ENCODE measurements around the gene ZNF678.
"Not testable (repeated sequence)": the region's sequence is repeated elsewhere in the genome, so short reads cannot be mapped to it uniquely, and the experiment has no call there.

DNA sequence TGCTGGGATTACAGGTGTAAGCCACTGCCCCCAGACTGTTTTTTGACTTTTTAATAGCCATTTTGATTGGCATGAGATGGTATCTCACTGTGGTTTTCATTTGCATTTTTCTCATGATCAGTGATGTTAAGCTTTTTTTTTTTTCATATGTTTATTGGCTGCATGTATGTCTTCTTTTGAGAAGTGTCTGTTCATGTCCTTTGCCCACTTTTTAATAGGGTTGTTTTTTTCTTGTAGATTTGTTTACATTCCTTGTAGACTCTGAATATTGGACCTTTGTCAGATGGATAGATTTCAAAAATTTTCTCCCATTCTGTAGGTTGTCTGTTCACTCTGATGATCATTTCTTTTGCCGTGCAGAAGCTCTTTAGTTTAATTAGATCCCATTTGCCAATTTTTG lies 25.4 kb downstream of the ZNF678 start:
- TF ChIP-seq, protein P1, sequence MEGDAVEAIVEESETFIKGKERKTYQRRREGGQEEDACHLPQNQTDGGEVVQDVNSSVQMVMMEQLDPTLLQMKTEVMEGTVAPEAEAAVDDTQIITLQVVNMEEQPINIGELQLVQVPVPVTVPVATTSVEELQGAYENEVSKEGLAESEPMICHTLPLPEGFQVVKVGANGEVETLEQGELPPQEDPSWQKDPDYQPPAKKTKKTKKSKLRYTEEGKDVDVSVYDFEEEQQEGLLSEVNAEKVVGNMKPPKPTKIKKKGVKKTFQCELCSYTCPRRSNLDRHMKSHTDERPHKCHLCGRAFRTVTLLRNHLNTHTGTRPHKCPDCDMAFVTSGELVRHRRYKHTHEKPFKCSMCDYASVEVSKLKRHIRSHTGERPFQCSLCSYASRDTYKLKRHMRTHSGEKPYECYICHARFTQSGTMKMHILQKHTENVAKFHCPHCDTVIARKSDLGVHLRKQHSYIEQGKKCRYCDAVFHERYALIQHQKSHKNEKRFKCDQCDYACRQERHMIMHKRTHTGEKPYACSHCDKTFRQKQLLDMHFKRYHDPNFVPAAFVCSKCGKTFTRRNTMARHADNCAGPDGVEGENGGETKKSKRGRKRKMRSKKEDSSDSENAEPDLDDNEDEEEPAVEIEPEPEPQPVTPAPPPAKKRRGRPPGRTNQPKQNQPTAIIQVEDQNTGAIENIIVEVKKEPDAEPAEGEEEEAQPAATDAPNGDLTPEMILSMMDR (IDR thresholded peaks at IDR 0.05), result not testable (repeated sequence)
- not testable (repeated sequence) for TF ChIP-seq RAD21 (IDR thresholded peaks at IDR 0.05; ENCODE audit: low read length); TAF1 (IDR thresholded peaks at IDR 0.05; ENCODE audit: borderline replicate concordance, low read depth, low read length)
- TF ChIP-seq, protein P2, sequence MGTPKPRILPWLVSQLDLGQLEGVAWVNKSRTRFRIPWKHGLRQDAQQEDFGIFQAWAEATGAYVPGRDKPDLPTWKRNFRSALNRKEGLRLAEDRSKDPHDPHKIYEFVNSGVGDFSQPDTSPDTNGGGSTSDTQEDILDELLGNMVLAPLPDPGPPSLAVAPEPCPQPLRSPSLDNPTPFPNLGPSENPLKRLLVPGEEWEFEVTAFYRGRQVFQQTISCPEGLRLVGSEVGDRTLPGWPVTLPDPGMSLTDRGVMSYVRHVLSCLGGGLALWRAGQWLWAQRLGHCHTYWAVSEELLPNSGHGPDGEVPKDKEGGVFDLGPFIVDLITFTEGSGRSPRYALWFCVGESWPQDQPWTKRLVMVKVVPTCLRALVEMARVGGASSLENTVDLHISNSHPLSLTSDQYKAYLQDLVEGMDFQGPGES (IDR thresholded peaks at IDR 0.05; ENCODE audit: low read depth, low read length), result not testable (repeated sequence)

Measured in SK-N-SH (cell line).